HPDE6-E6E7 (cell line): ENCODE measurements around the gene CHIA.

ENCODE experiments used
- DNase-seq: peaks from one replicate; pipeline ENCODE4 v3.0.0; 2011; ENCODE audit warnings: missing footprints; ENCODE audit errors: extremely low spot score

The CHIA gene

DNA sequence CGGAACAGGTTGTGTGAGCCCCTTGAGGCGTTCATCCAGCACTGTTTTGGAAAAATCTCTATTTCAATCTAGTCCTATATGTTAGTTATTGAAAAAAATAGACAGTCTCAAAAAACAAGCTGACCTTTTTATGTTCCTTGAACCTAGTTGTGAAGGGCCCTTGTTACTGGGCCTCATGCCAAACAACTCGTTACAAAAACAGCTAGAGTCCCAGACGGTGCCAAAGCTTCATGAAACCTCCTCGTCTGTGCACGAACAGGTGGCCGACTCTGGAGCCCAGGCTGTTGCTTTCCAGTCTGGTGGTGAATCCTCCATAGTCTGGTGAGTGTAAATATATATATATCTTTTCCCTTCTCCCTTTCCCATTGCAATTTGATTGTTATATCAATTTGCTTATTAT lies at the start of gene CHIA:
TSS of gene CHIA (plus strand) at position 222 of the 400 bp plus-strand sequence. CDS start 19,617 bp downstream, outside the sequence.
- DNase-seq = no peak

DNA sequence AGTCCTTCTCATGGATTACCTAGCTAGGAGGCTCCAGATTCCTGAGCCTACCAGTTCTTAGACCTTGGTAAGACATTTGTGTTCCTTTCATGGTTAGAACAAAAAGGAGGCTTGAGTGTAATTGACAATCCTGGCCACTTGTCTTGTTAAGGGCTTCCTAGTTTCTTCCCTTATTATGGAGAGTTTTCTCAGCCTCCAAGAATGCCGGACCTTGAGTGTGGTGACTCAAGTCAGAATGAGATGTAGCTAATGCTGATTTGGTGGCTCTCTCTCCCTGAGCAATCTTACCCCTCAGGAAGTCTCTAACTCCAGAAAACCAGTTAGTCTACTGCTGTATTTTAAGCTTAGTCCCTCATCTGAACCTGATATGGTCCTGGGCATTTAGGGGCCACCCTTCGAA lies 48.9 kb upstream of the CHIA start:
- DNase-seq = no peak

DNA sequence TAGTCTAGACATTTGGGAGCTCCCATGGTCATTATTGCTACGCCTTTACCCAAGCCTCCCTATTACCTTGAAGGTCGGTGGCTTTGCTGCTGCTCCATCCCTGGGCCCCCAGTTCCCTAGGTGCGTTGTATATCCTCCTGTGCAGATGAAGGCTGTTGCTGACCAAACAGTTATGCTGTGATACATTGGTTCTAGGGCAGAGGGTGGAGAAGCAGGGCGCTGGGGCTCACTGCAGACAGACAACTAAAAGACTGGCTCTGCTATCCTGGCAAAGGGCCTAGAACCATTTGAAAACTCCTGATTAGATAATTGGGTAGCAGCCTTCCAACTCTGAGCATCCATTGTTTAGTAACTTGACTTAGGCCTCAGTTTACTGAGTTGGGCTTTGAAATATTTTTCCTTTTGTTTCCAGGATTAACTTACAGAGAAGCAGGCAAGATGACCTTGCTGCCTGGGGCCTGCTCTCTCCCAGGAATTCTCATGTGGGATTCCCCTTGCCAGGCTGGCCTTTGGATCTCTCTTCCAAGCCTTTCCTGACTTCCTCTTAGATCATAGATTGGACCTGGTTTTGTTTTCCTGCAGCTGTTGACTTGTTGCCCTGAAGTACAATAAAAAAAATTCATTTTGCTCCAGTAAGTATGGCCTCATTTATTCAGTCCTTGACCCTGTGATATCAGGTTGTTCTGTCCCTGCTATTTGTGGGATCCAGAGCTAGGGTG lies 47.7 kb upstream of the CHIA start:
- DNase-seq = no peak

DNA sequence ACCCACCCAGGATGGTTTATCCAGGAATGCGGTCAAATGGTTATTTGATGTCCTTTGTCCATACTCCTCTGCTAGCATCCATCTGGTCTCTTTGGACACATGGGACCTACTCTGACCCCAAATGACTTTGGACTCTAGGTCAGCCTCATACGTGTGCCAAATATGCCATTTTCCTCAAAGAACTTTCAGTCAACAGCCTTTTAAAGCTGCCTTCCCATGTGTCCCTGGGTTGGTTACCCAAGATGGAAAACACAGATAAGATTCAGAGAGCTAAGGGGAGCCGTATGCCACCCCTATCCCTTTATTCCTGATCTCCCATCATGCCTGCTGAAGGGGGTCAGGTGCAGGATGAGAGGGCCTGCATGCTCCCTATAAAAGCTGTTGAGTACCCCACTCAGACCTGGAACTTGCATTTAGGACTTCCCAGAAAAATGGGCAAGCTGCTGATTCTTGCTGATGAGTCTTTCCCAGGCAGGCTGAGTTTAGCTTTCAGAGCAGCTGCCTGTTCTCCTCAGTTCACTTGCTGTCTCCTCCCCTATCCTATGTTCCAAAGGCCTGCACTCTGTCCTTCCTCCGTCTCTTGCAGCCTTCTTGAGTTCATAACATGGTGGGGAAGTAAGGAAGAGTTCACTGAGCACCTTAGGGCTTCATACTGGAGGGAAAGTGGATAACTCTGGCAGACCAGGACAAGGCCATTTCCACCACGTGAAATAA lies 43.4 kb upstream of the CHIA start:
- DNase-seq = no peak

DNA sequence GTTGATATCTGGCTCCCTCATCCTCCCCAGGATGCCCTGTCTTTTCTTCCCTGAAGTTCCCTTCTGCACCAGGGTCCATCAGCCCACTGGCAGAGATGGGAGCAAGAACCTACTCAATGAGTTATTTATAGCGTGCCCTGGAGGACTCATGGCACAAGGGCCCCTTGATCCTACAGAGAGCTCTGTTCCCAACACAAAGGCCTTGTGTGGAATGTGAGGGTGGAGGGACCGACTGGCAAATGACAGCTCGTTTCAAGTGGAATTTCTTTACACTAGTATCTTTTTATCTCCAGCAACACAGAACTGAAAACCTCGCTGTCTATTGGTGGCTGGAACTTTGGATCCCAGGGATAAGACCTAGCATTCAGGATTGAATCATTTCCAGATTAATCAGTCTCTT lies 40.7 kb upstream of the CHIA start:
- no peak for DNase-seq

DNA sequence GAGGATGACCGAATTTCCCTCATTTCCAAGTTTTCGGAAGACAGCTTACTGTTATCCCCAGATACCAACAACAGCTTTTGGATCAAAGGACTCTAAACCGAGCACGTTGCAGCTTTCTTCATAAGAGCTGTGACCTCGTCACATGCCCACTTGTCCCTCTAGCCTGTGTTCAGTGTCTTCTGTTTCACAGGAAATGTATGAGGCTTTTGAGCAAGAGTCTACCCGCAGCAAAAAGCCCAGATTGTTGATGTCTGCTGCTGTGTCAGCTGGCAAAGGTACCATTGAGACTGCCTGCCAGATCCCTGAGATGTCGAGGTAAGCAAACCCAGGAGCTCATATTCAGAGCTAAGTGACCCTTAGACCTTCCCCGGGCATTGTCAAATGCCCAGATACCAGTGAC lies 39.1 kb upstream of the CHIA start:
- DNase-seq = no peak

DNA sequence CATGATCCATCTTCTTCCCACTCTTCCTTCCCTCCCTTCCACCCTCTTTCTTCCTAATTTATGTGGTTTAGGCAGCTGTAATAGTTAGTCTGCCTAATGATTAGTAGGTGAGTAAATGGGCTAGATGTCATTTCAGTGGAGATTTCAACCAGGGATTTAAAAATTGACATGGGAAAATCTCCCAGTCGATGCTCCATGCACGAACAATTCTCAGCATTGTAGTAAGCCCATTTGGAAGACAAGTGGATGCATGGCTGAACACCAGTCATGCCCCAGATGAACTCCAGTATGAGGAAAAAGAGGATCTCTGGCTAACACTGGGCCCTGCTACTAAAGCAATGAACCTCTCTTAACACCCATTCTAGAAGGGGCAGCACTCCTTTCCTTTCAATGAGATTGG lies 37.9 kb upstream of the CHIA start:
- DNase-seq = no peak

DNA sequence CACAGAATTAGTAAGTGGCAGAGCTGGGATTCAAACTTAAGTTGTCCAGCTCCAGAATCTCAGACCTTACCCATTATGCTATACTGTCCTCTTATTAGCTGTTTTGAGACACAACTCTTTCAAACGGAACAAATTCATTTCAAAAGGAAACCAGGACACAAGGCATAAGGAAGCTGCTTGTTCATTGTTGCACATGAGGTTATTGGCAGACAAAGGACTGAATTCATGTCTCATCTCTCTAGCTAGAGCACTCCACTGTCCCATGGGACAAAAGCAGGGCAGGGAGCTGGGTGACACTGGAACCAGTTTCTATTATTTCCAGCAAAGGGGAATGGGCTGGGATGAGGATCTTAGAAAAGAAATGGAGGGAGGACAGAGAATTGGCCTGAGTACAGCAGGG lies 36.8 kb upstream of the CHIA start:
- DNase-seq = no peak

DNA sequence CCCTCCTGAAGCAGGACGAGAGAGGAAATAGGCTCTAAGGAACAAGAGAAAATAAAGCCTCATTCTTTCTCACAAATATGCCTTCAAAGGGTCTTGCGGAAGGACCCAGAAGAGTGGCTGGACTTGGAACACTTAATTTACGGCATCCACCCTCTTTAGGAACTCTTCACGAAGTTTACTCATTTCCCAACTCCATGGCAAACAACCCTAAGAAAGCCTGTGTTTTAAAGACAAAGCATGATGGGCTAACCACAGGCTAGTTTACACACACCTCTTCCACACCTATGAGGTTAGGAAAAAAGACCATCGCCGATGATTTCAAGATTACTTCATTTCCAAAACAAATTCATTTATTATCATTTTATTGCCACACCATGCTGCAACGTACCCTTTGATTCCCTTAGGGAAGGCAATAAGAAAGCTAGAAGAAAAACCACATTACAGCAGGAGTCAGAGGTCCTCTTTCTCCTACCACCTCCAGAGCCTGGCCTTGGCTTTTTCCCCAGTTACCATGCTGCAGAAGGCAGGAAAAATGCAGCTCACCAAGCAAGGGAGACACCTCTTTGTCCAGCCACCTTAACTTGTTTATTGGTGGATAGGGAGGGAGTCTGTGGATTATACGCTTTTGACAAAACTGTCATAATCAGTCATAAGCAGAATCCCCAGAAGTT lies 33.5 kb upstream of the CHIA start:
- DNase-seq = no peak

DNA sequence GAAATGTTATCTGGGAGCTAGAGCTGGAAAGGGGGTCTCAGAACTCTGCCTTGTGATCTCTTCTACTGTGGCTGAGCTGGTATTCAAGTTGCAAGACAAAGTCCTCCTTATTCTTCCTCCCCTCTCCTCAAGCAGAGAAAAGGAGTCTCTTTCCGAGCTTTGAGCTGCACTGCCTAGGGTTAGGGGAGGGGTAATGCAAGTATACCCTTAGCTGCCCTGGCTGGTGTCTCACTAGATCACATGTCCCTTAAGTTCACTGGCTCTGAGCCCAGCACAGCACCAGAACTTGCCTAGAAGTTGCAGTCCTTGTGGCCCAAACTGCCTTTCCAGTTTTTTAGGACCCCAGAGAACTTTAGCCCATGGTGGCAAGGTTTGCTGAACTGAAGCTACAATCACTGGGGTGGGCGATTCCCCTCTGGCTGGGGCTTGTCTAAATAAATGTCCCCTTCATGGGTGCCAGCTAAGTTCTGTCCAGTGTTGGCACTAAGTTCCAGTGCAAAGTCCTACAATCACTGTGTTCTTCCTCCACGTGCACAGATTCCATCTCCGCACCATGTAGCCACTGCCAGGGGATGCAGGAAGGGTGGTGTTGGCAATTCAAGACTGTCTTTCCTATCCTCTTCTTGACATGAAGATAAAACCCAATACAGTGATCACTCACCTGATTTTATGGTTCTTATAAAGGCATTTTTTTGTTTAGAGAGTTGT lies 22.7 kb upstream of the CHIA start:
- no peak for DNase-seq

DNA sequence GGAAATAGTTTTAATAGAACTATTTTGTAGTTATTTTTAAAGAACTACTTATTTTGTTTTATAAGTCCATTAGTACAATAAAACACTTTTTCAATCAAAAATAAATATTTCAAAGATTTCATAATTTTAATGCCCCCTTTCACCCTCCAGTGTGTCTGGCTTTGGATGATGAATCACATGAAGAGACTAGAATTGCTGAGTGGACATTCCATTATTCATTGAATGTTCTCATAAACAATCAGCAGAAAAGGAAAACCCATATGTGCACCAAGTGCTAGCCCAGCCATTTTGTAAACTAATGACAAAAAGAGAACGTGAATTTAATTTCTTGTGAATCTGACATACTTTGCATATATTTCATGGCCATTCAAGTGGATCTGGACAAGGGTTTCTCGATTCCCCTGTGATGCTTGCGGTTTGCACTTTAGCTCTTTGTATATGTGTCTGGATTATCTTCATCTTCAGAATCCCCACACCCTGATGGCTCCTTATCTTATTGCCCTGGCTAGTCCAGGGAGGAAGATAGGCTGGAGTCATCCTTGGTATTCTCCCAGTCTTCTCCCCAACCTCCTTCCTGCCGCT lies 20.7 kb upstream of the CHIA start:
- no peak for DNase-seq

DNA sequence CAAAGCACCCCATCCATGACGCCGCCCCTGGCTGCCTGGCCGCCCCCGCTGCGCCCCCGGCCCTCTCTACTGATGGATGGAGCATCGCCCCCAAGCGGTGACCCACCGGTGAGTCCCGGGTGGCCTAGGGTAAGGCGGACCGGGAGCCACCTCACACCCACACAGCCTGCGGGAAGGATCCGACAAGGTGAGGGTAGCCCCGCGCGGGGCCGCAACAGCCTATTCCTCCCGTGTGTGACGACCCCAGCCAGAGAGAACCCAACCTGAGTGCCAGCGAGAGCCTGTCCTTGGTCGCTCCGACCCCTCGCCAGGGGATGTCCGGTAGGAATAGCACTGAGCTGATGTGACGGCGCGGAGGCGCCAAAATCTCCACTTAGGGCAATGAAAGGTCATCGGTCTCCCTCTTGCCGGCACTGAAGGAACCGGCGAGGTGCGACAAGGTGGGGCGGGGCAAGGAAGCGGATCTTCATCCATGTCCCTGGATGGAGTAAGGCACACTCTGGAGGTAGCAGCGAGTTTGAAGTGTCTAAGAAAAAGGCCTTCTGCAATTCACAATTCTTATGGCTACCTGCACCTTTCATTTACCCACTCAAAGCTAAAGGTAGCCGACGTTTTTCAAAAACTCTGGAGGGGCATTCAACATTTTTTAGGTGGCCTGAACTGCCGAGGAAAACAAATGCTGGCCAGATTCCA lies 19.7 kb upstream of the CHIA start:
- DNase-seq = no peak

DNA sequence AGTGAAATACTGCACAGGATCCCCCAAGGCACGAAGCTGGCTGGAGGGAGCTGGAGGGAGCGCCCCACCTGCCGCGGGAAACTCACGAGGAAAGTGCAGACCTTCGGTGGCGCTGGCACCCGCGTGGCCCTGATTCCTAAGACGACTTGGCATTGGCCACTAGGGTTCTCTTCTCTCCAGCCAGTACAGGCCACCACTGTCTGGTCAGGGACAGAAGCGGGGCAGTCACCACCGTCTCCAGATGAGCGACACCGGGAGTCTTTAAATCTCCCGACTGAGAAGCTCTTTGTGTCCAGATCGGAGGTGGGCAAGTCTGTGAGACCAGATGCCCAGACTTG lies 19.2 kb upstream of the CHIA start:
- no peak for DNase-seq

DNA sequence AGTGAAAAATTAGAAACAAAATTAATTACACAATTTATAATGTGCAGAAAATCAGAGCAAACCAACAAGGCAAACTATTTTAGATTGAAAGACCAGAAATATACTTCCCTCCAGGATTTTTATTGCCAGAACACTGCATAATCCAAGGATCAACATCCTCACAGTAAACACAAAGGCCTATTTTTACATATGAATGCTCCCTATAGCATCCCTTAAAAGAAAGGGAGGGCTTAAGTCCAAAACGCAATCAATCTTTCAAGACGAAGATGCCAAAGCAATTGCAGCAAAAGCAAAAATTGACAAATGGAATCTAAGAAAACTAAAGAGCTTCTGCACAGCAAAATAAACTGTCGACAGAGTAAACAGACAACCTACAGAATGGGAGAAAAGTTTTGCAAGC lies 18.6 kb upstream of the CHIA start:
- DNase-seq = no peak

DNA sequence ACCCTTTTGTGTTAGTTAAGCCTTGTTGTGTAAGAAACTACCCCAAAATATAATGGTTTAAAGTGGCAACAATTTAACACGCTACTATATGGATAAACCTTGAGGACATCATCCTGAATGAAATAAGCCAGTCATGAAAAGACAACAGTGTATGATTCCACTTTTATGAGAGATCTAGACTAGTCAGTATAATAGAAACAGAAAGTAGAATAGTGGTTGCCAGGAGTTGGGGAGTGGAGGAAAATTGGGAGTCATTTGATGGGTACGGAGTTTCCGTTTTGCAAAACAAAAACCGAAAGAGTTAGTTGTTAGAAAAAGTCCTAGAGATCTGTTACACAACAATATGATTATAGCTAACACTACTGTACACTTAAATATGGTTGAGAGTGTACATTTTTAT lies 16.0 kb upstream of the CHIA start:
- no peak for DNase-seq

DNA sequence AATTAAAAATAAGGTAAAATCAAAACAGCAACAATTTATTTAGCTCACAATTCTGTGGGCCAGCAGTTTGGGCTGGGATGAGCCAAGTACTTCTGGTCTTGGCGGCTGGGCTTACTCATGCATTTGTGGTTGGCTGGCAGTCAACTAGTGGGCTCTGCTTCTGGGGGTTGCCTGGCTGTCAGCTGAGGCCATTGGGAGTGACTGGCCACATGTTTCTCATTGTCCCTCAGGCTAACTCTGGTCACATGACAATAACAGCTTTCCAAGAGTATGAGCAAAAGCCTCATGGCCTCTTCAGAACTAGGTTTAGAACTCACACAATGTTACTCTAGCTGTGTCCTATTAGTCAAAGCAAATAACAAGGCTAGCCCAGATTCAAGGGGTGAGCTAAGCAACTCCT lies 15.6 kb upstream of the CHIA start:
- no peak for DNase-seq

DNA sequence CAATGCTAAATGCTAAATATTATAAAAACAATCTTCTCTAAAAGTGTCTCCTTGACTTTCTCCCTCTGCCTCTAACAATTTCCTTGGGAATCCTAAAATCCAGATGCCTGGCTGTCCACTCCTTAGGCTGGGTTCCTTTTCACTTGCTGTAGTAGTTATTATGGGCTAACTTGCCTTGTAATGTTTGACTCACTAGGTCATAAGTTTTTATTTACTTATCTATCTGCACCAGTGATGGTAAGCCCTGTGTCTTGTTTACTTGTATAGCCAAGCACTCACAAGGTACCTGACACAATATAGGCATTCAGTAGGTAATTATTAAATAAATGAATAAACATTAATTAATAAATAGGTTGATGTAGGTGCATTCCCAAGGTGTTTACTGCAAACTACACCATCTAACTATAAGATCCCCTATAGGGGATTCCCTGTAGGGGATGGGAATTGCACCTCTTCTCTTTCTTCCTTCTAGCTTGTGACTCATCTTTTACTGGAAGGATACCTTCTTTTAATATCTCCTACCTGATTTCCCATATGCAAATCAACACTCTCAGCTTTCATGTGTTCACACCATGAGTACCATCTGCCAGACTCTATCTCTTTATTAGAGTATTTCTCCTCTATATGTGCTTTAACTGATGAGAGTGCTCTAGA lies 14.7 kb upstream of the CHIA start:
- no peak for DNase-seq

DNA sequence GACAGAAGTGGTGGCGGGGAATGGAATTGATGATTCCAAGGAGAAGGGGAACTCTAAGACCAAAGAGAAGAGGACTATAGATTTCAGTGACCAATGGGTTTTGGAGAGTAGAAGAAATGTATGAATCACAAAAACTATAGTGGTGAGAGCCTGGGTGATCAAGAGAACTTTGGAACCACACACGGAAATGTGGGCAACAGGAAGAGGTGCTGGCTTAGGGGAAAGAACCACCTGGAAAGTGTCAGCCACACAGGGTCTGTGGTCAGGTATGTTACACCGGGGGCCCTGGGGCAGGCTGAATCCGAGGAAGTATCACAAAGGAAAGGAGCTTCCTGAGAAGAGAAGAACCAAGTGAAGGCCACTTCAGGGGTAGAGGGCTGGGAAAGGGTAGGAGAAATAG lies 11.5 kb upstream of the CHIA start:
- DNase-seq = no peak

DNA sequence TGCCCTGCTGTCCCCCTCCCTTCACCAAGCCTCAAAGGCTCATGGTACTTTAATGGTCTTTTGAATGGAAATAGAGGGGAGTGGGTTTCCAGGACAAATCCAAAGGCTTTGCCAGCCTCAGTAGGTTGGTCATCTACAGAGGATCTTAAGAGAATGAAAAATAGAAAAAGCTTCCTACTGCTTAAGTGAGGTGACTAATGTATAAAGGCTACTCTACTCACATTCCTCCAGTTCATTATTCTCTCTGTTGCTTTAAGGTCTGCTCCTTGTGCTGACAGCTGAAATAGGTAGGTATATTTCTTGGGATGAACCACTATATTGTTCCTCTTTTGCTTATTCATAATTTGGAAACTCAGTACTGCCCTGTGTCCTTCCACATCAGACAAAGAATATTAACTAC lies 10.4 kb upstream of the CHIA start:
- no peak for DNase-seq

DNA sequence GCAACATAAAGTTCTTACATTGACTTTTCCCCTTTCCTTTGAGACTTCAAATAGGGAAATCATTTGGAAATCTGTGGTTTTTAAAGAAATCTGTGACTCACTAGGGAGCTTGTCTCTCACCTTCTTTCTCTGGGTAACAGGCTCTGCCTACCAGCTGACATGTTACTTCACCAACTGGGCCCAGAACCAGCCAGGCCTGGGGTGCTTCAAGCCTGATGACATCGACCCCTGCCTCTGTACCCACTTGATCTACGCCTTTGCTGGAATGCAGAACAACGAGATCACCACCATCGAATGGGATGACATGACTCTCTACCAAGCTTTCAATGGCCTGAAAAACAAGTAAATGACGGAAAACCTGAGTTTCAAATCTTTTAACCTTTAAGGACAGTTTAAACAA lies 9.2 kb upstream of the CHIA start:
- DNase-seq = no peak

DNA sequence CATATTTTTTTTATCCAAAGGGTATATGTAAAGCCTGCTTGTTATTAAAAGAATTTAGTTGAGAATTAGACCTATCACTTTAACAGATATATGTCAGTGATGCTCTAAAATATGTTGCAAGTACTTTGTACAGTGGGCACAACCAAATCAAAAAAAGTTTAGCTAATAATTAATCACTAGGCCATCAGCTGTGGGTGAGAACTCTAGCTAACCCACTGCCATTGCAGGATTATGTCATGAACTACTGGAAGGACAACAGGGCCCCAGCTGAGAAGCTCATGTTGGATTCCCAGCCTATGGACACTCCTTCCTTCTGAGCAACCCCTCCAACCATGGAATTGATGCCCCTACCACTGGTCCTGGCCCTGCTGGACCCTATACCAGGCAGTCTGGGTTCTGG lies 6.8 kb upstream of the CHIA start:
- no peak for DNase-seq
